Stimulated activated CD4-positive, alpha-beta T cell treated with anti-CD3 and anti-CD28 coated beads, Interleukin-2, amount 100 ng/mL, for 48 hours (primary cell): ENCODE data around the gene BUB3.

Source experiments
- DNase-seq, 2 donors: peaks; one replicate each; pipeline ENCODE4 v3.0.0-alpha.2; 2020

BUB3 gene

DNA sequence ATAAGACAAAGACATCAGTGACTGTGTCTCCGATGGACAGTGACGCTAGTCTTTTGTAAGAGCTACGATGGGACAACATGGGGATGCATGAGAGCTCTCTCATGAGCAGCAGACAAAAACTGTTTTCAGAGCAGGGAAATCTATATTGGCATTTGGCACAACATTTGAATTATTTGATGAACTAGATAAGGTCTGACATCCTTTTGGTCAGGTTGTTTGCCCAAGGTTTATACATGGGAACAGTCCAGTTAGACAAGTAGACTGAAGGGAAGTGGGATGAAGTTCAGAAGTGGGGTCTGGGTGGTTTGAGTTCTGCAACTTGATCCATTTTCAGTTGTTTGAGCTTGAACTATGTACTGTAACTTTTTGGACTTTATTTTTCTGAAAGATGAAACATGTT is 50.8 kb downstream of the BUB3 start:
- DNase-seq = no peak

DNA sequence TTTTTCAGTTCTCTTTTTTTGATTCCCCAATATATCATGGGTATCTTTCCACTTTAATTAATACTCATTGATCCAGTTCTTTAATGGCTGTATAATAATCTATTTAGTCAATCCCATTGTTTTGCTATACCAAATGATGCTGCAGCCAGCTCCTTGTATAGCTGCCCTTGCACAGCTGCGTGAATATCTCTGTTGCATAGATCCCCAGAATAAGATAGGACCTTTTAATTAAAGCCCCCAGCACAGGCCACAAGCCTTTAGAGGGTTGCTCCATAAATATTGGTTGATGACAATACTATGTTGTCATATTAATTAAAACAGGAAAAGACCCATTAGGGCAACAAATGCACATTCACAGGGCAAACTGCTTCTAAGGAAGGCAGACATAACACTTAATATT is 57.9 kb downstream of the BUB3 start:
- no peak for DNase-seq

DNA sequence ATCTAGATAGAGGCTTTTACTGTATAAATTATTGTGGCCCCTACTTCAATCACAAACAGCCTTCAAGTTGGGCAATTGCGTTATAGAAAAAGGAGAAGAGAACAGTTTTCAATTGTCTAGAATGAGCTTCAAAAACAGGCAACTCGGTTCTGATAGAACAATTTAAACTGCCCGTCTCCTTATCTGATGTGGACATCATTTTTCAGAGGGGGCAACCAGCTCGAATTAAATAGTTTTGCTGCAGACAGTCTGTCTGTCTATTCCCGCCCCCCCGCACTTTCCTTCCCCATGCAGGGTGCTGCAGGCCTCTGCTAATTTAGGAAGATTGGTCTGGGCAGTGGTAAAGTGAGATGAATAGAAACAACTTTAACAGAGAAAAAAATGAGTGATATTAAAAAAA is 58.4 kb downstream of the BUB3 start:
- DNase-seq = no peak

DNA sequence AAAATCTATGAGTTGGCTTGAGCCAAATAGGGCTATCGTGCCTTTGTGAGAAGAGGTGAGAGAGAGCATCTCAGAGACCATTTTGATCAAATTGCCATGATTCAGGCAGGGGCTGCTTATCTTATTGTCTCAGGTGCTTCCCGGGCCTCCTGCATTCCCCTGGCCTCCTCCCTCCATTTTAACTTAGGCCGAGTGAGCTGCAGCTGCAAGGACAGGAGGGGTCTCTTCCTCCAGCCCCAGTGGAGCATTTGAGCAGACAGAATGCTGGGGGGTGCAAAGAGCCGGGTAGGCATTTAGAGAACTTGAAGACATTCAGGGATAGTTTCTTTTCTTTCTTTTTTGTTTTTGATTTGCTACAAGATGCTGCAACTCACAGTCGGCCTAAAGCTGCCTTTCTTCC is 59.0 kb downstream of the BUB3 start:
- no peak for DNase-seq
